ENCODE measurements around the gene SEMA4D.

The SEMA4D gene

GRCh38 chr9:89319015-89319905 lies 178.7 kb downstream of the SEMA4D start:
- peaks cover 70% of the 10 kb centered on the region for H3K4me1 Mint-ChIP-seq
- no peaks in the 10 kb centered on the region for H3K9me3 Mint-ChIP-seq
- peaks cover 42% of the 10 kb centered on the region for H3K36me3 Mint-ChIP-seq (ENCODE audit: low read depth)
- H3K27ac Mint-ChIP-seq = peak overlapping the region; percentile 96 to 98 (median 96)
- no peaks in the 10 kb centered on the region for H3K27me3 Mint-ChIP-seq (ENCODE audit: low read depth)
- peak overlapping the region; percentile 83 to 92 (median 85) for H3K4me3 Mint-ChIP-seq
- TF ChIP-seq CTCF (IDR thresholded peaks at IDR 0.05; ENCODE audit: unreplicated experiment in 3 of 3) = peak in 1 of 3 experiments; percentile 78

- peak in 2 of 3 experiments; percentile 84 to 88 for TF ChIP-seq CTCF (IDR thresholded peaks at IDR 0.05; ENCODE audit: unreplicated experiment in 3 of 3)
- no peaks in the 10 kb centered on the region for H3K9me3 Mint-ChIP-seq
- H3K27ac Mint-ChIP-seq = peak within 1 kb of the TSS; percentile 96 to 98 (median 98)
- H3K36me3 Mint-ChIP-seq (ENCODE audit: low read depth) = peaks cover 41% of the 10 kb centered on the region
- H3K4me3 Mint-ChIP-seq = peak within 1 kb of the TSS; percentile 83 to 92 (median 85)
- H3K4me1 Mint-ChIP-seq = peaks cover 70% of the 10 kb centered on the region
- H3K27me3 Mint-ChIP-seq (ENCODE audit: low read depth) = no peaks in the 10 kb centered on the region
Observed at GRCh38 chr9:89318123-89319014, 179.5 kb downstream of the SEMA4D start, which contains the start of gene SECISBP2. SECISBP2 (plus strand) TSS chr9:89318500; CDS start chr9:89318577, 77 bp downstream.

GRCh38 chr9:89317282-89317681 lies 180.6 kb downstream of the SEMA4D start:
- peaks cover 39% of the 10 kb centered on the region for H3K36me3 Mint-ChIP-seq (ENCODE audit: low read depth)
- no peaks in the 10 kb centered on the region for H3K9me3 Mint-ChIP-seq
- H3K27ac Mint-ChIP-seq = peak overlapping the region; percentile 96 to 98 (median 98)
- TF ChIP-seq CTCF (IDR thresholded peaks at IDR 0.05; ENCODE audit: unreplicated experiment in 3 of 3) = no peak
- H3K27me3 Mint-ChIP-seq (ENCODE audit: low read depth) = no peaks in the 10 kb centered on the region
- peaks cover 70% of the 10 kb centered on the region for H3K4me1 Mint-ChIP-seq
- peak overlapping the region; percentile 83 to 92 (median 85) for H3K4me3 Mint-ChIP-seq

GRCh38 chr9:89315482-89315881 lies 182.4 kb downstream of the SEMA4D start:
- TF ChIP-seq CTCF (IDR thresholded peaks at IDR 0.05; ENCODE audit: unreplicated experiment in 3 of 3) = no peak
- peaks cover 23% of the 10 kb centered on the region for H3K36me3 Mint-ChIP-seq (ENCODE audit: low read depth)
- peaks cover 56% of the 10 kb centered on the region for H3K4me1 Mint-ChIP-seq
- H3K9me3 Mint-ChIP-seq = no peaks in the 10 kb centered on the region
- H3K27me3 Mint-ChIP-seq (ENCODE audit: low read depth) = no peaks in the 10 kb centered on the region
- H3K27ac Mint-ChIP-seq = peak overlapping the region in 1 of 3 experiments; percentile 43
- H3K4me3 Mint-ChIP-seq = no peak overlapping the region

GRCh38 chr9:89314955-89315354 lies 183.0 kb downstream of the SEMA4D start:
- no peak for TF ChIP-seq CTCF (IDR thresholded peaks at IDR 0.05; ENCODE audit: unreplicated experiment in 3 of 3)
- H3K4me1 Mint-ChIP-seq = peaks cover 54% of the 10 kb centered on the region
- H3K27me3 Mint-ChIP-seq (ENCODE audit: low read depth) = no peaks in the 10 kb centered on the region
- H3K4me3 Mint-ChIP-seq = peak overlapping the region; percentile 51 to 99 (median 79)
- peak overlapping the region; percentile 45 to 78 (median 76) for H3K27ac Mint-ChIP-seq
- no peaks in the 10 kb centered on the region for H3K9me3 Mint-ChIP-seq
- H3K36me3 Mint-ChIP-seq (ENCODE audit: low read depth) = peaks cover 23% of the 10 kb centered on the region
